Natural killer cell treated with Interleukin-12 subunit alpha and Interleukin-12 subunit beta and Interleukin-15 and Interleukin-18, amount 100 ng/mL, for 72 hours (primary cell): ENCODE measurements around the gene SORBS2. TPM values are rescaled to one million over a fixed set of nuclear protein-coding genes. Genes with fewer than 3 reads are reported as not detected.

ENCODE experiments used
- ATAC-seq, 2 donors: fragments of 150-1000 bp; cut with Tn5 transposase in 1 of 2; sonication (Bioruptor Pico), chemical (Tn5 transposase) in 1 of 2; 2 replicates each; pipeline ENCODE4 v1.10.0; 2021
- DNase-seq: peaks from one replicate; pipeline ENCODE4 v3.0.0; 2022; ENCODE audit warnings: low spot score
- H3K27ac Mint-ChIP-seq, 2 donors: 1 replicate in 1 of 2; 2 replicates in 1 of 2; pipeline ENCODE4 v1.8.0; 2022; ENCODE audit warnings: mixed read lengths in 2 of 2, mild to moderate bottlenecking in 1 of 2, moderate library complexity in 1 of 2
- H3K27me3 Mint-ChIP-seq, 2 donors: 1 replicate in 1 of 2; 2 replicates in 1 of 2; pipeline ENCODE4 v1.8.0; 2022; ENCODE audit warnings: mixed read lengths in 2 of 2
- H3K36me3 Mint-ChIP-seq: one replicate; pipeline ENCODE4 v1.8.0; 2022; ENCODE audit warnings: mixed read lengths
- H3K4me1 Mint-ChIP-seq, 2 donors: 1 replicate in 1 of 2; 2 replicates in 1 of 2; pipeline ENCODE4 v1.8.0; 2022; ENCODE audit warnings: low read depth in 2 of 2, mixed read lengths in 2 of 2, mild to moderate bottlenecking in 1 of 2
- H3K4me3 Mint-ChIP-seq: one replicate; pipeline ENCODE4 v1.8.0; 2022; ENCODE audit warnings: mixed read lengths
- H3K9me3 Mint-ChIP-seq: 2 replicates; pipeline ENCODE4 v1.8.0; 2022; ENCODE audit warnings: mixed read lengths
- total RNA-seq, 2 donors: library from RNA; stranded (reverse); gene quantifications; one replicate each; pipeline ENCODE4 v1.2.3, GENCODE V29; 2022

Gene SORBS2
- total RNA-seq, 2 donors from 2014 or later: not detected

DNA sequence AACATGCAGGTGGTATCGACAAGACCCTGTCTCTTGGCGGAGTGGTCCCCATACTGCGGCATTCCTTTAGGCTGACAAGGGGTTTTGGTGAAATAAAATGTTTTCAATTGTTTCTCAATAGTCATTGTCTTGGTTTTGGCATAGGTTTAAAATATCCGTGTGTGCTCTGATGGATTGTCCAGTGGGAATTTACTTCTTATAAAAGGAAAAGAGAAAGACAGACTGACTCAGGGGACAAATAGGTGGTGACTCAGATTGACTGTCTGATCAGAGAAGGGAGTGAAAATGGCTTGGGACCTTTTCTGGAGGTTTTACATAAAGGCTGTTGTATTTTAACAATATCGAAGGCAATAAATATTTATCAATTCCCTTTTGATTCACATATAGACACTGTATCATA lies 129.8 kb downstream of the SORBS2 start:
- ATAC-seq (no peak), DNase-seq (no peak)
- no peaks in the 10 kb centered on the region for H3K36me3 Mint-ChIP-seq
- peaks cover 0 to 7% of the 10 kb centered on the region in 2 donors for H3K27me3 Mint-ChIP-seq
- no peak overlapping the region for H3K27ac Mint-ChIP-seq
- H3K9me3 Mint-ChIP-seq: no peaks in the 10 kb centered on the region
- H3K4me1 Mint-ChIP-seq: no peaks in the 10 kb centered on the region
- H3K4me3 Mint-ChIP-seq: no peak overlapping the region

DNA sequence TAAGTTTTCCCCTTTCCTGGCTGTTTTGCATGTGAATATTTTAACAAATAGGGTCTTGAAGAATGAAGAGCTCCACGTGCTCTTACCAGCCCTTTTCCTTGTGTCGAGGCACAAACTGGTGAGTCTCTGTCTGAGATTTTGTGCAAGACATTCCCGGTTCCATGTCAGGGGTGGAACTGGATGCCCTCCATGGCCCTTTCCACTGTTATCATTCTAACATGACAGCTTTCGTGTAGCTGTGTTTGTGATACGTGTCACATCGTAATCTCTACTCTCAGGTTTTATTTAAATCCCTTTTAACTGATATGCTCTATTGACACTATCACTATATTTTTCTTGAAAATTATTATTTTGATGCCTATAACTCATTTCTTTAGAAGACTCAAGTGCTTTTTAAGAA lies 130.4 kb downstream of the SORBS2 start:
- no peaks in the 10 kb centered on the region for H3K4me1 Mint-ChIP-seq
- no peak for ATAC-seq
- no peaks in the 10 kb centered on the region for H3K36me3 Mint-ChIP-seq
- H3K4me3 Mint-ChIP-seq: no peak overlapping the region
- H3K27ac Mint-ChIP-seq: no peak overlapping the region
- no peaks in the 10 kb centered on the region for H3K9me3 Mint-ChIP-seq
- no peak for DNase-seq
- peaks cover 0 to 8% of the 10 kb centered on the region in 2 donors for H3K27me3 Mint-ChIP-seq

DNA sequence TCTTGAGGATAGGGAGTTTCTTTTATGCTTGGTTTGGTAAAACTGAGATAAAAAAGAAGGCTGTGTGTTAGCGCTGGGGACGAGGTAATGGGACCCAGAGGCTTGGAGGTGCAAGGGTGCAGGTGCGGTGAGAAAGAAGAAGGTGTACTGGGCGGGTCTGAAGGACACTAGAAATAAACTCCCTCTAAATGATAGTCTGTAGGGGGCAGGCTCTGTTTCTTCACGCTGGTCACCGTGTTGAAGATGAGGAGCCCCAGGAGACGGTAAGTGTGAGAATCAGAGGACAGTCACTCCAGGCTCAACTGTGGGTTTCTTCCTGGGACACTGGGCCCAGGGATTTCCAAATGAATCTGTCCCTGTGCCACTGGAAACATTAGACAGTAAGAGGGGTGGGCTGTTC lies 131.4 kb downstream of the SORBS2 start:
- DNase-seq: no peak
- H3K4me3 Mint-ChIP-seq: no peak overlapping the region
- H3K9me3 Mint-ChIP-seq: no peaks in the 10 kb centered on the region
- H3K4me1 Mint-ChIP-seq: no peaks in the 10 kb centered on the region
- no peak overlapping the region for H3K27ac Mint-ChIP-seq
- no peak for ATAC-seq
- H3K36me3 Mint-ChIP-seq: no peaks in the 10 kb centered on the region
- peaks cover 0 to 6% of the 10 kb centered on the region in 2 donors for H3K27me3 Mint-ChIP-seq

DNA sequence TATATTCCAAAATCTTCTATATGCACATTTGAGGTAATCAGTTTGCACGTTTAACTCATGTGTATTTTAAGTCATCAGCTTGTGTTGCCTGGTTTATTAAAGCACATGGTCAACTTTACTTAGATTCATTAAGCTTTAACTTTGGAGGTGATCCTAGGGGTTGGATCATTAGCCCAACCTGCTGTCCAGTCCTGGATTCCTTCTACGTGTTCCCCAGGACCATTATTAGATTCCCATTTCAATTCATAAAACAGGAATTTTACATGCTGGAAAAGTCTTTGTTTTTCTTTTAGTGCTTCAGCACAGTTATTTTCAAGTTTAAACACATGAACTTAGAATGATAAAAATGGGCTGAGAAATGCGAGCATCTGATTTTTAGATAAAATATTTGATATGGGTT lies 132.5 kb downstream of the SORBS2 start:
- ATAC-seq: no peak
- H3K9me3 Mint-ChIP-seq: peaks cover 2% of the 10 kb centered on the region
- H3K4me3 Mint-ChIP-seq: no peak overlapping the region
- H3K27me3 Mint-ChIP-seq: peaks cover 5 to 8% of the 10 kb centered on the region in 2 donors
- no peaks in the 10 kb centered on the region for H3K36me3 Mint-ChIP-seq
- H3K4me1 Mint-ChIP-seq: peaks cover 0 to 2% of the 10 kb centered on the region in 2 donors
- DNase-seq: no peak
- H3K27ac Mint-ChIP-seq: no peak overlapping the region

DNA sequence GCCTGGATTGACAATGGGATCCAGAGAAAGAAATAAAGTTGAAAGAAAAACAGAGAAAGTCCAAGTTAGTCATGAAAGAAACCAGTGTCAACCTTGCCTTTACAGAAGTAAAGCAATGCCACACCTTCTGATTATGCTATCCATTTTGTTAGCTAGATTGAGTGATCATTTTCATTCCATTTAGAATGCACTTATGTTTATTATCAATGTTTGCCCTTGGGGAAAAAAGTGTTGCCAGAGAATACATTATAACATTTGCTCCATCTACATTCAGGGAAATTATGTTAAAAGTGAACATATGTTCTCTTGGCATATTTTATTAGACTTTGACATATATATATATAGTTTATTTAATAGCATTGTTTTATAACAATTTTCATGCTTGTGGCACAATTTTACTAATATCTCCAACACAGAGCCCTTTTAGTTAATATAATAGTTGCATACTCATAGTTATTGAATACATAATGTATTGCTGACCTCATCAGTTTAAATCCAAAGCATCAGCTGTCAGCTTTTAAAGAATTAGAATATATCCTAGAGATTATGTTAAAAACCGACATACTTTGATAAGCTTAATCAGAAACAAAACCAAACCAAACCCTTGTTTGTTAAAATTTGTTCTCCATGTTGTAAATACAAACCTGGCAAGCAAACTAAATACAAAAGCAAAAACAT lies 134.2 kb downstream of the SORBS2 start:
- H3K4me1 Mint-ChIP-seq: peaks cover 0 to 6% of the 10 kb centered on the region in 2 donors
- DNase-seq: no peak
- H3K4me3 Mint-ChIP-seq: no peak overlapping the region
- H3K27ac Mint-ChIP-seq: no peak overlapping the region
- no peaks in the 10 kb centered on the region for H3K36me3 Mint-ChIP-seq
- H3K27me3 Mint-ChIP-seq: peaks cover 14 to 15% of the 10 kb centered on the region in 2 donors
- H3K9me3 Mint-ChIP-seq: peaks cover 6% of the 10 kb centered on the region
- ATAC-seq: no peak

DNA sequence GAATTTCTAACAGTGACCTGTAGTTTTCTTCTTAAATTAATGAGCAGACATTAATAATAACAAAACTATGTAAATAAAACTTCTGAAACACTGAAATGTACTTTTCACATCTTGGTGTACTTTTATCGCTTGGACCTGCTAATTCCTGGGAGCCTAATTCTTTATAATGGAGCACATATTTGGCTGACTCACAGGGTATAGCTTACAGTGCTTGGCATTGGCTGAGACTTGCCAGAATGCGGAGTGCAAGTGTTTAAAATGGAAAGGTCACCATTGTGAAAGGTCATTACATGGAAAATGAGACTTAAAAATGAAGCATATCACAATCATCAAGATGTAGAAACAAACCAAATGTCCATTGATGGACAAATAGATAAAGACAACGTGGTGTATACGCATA lies 139.4 kb downstream of the SORBS2 start:
- Mint-ChIP-seq H3K9me3 (peaks cover 6% of the 10 kb centered on the region), H3K27ac (no peak overlapping the region), H3K4me1 (peaks cover 0 to 6% of the 10 kb centered on the region in 2 donors), H3K27me3 (peaks cover 12 to 30% of the 10 kb centered on the region in 2 donors), H3K36me3 (no peaks in the 10 kb centered on the region), H3K4me3 (no peak overlapping the region)
- no peak for ATAC-seq
- DNase-seq: no peak

DNA sequence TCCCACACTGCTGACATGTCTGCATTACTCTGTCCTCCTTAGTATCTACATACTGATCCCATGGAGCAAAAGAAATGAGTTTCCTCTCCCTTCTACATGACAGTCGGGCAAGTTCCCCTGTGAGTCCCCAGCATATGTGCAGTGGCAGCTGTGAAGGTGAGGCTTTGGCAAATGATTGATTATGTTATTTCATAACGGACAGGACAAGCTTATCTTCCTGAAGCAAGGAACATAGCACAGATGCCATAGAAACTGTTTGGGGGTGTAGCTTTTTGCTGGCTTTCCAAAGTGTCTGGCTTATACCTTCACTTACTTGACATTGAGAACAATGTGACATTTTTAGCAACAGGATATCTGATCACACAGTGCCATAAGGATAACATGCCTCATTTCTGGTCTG lies 139.8 kb downstream of the SORBS2 start:
- DNase-seq: no peak
- H3K27ac Mint-ChIP-seq: no peak overlapping the region
- H3K36me3 Mint-ChIP-seq: no peaks in the 10 kb centered on the region
- peaks cover 6% of the 10 kb centered on the region for H3K9me3 Mint-ChIP-seq
- H3K4me1 Mint-ChIP-seq: peaks cover 0 to 6% of the 10 kb centered on the region in 2 donors
- H3K4me3 Mint-ChIP-seq: no peak overlapping the region
- H3K27me3 Mint-ChIP-seq: peaks cover 8 to 30% of the 10 kb centered on the region in 2 donors
- ATAC-seq: no peak

DNA sequence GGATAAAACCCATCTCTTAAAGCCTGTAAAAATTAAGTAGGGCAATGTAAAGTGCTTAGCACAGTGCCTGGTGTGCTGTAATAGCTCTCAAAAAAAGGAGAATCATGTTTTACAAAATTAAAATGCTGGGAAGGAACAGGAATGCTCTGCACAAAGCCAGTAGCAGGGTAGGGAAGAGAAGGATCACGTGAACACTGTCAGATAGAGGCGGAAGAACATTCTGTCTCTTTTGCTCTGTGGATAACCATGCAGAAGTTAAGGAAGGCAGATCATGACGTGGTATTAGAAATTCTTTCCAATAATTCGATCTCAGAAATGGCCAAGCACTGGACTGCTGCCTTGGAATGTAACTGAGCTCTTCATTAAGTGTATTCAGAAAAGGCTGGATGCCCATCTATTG lies 140.5 kb downstream of the SORBS2 start:
- no peak for ATAC-seq
- H3K27ac Mint-ChIP-seq: no peak overlapping the region
- DNase-seq: no peak
- H3K4me3 Mint-ChIP-seq: no peak overlapping the region
- H3K9me3 Mint-ChIP-seq: peaks cover 6% of the 10 kb centered on the region
- peaks cover 7 to 33% of the 10 kb centered on the region in 2 donors for H3K27me3 Mint-ChIP-seq
- peaks cover 0 to 6% of the 10 kb centered on the region in 2 donors for H3K4me1 Mint-ChIP-seq
- H3K36me3 Mint-ChIP-seq: no peaks in the 10 kb centered on the region

DNA sequence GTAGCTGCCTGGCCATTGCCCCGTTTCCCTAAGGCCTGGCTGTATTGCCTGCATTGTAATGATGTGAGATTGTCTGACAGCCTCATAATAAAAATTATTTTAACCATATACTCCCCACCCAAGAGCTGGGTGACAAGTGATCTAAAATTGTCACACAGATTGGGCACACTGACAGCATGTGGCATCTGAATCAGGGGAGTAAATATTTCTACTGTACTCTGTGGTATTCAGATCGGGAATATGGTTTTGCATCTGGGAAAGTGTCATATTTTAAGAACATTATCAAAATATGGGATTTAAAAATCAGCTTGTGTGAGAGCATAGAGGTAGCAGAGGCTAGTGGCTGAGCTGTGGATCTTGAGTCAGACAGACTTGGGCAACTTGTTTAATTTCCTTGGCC lies 140.9 kb downstream of the SORBS2 start:
- H3K4me1 Mint-ChIP-seq: peaks cover 3 to 6% of the 10 kb centered on the region in 2 donors
- H3K36me3 Mint-ChIP-seq: no peaks in the 10 kb centered on the region
- DNase-seq (no peak), ATAC-seq (no peak)
- no peak overlapping the region for H3K27ac Mint-ChIP-seq
- peaks cover 7 to 35% of the 10 kb centered on the region in 2 donors for H3K27me3 Mint-ChIP-seq
- no peak overlapping the region for H3K4me3 Mint-ChIP-seq
- peaks cover 6% of the 10 kb centered on the region for H3K9me3 Mint-ChIP-seq

DNA sequence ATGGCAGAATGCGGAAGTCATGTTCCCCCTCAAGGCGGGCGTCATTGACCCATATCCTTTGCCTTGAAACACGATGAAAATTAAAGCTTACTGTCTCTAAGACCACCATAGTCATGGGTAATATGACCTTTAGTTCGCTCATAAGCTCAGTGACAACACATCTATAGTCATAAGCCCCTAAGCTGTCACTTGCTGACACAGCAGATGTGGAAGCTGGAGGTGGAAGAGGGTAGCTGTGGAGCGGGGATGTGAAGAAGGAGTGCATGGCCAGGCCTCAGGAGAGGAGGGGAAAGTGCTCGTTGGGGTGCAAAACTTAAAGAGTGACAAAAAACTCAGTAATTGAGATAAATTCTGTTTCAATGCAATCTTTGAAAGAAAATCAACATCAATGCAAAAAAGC lies 142.7 kb downstream of the SORBS2 start:
- H3K9me3 Mint-ChIP-seq: peaks cover 3% of the 10 kb centered on the region
- H3K4me1 Mint-ChIP-seq: peaks cover 7 to 8% of the 10 kb centered on the region in 2 donors
- no peak overlapping the region for H3K27ac Mint-ChIP-seq
- H3K4me3 Mint-ChIP-seq: no peak overlapping the region
- DNase-seq (no peak), ATAC-seq (no peak)
- H3K27me3 Mint-ChIP-seq: peaks cover 7 to 37% of the 10 kb centered on the region in 2 donors
- no peaks in the 10 kb centered on the region for H3K36me3 Mint-ChIP-seq

DNA sequence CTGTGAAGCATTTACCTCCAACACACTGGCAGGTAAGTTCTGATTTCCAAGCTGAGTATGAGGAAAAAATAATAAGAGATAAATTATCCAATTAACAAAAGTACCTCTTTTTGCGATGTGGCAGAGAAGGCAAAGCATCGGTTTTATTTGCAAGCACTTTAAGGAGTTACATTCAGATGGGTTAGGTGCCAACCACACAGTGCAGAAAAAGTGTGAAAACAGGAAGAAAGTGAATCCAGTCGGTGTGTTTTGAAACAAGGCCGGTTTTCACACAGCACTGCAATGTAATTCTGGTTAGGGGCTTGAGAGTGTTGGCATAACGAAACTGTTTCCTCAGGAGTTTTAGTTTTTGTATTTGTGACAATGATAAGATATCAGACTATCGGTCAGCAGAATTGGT lies 145.8 kb downstream of the SORBS2 start:
- Mint-ChIP-seq H3K9me3 (no peaks in the 10 kb centered on the region), H3K27me3 (peaks cover 5 to 29% of the 10 kb centered on the region in 2 donors), H3K36me3 (no peaks in the 10 kb centered on the region), H3K27ac (no peak overlapping the region), H3K4me1 (peaks cover 7% of the 10 kb centered on the region in 2 donors), H3K4me3 (peak overlapping the region; percentile 4)
- DNase-seq (no peak), ATAC-seq (peak in 1 of 2 donors; percentile 41)

DNA sequence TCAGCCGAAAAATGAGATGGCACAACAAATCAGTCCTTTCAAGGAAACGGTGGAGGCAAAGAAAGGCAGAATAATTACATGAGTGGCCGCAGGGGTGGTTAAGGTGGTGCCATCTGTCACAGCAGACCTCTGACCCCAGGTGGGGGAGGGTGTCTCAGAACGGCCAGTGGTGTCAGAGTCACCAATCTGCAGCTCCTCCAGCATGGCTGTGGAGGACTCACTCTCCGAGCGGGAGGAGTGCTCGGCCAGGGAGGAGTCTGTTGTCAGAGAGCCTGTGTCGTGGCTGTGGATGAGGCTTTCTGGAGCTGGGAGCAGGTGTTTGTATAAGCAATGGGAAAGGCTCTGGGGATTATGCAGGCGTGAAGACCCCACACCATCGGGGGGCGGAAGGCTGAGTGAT lies 146.3 kb downstream of the SORBS2 start:
- peaks cover 7% of the 10 kb centered on the region in 2 donors for H3K4me1 Mint-ChIP-seq
- H3K4me3 Mint-ChIP-seq: peak overlapping the region; percentile 4
- H3K27me3 Mint-ChIP-seq: peaks cover 5 to 29% of the 10 kb centered on the region in 2 donors

DNA sequence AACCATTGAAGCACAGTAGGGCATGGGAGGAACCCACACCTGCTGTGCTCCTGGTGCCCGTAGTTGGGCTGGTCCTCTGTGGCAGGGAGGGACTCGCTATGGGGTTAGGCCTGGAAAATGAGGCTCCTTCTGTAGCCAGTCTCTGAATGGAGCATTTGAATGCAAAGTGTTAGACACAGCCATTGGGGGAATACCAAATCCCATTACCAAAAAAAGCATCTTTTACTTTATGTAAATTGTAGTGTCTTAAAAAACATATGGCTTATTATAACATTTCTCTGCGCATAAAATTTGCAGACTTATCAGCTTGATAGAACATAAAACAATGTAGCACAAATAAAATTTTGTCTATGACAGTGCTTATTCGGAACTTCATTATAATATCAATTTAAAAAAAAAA lies 147.5 kb downstream of the SORBS2 start:
- H3K27me3 Mint-ChIP-seq: peaks cover 5 to 29% of the 10 kb centered on the region in 2 donors
- H3K9me3 Mint-ChIP-seq: no peaks in the 10 kb centered on the region
- no peak for DNase-seq
- no peaks in the 10 kb centered on the region for H3K36me3 Mint-ChIP-seq
- no peak overlapping the region for H3K4me3 Mint-ChIP-seq
- H3K4me1 Mint-ChIP-seq: peaks cover 7% of the 10 kb centered on the region in 2 donors
- H3K27ac Mint-ChIP-seq: no peak overlapping the region
- no peak for ATAC-seq

More for the DNA sequence above, 146.3 kb downstream of the SORBS2 start:
- Mint-ChIP-seq H3K9me3 (no peaks in the 10 kb centered on the region), H3K27ac (no peak overlapping the region), H3K36me3 (no peaks in the 10 kb centered on the region)
- no peak for DNase-seq
- no peak for ATAC-seq

DNA sequence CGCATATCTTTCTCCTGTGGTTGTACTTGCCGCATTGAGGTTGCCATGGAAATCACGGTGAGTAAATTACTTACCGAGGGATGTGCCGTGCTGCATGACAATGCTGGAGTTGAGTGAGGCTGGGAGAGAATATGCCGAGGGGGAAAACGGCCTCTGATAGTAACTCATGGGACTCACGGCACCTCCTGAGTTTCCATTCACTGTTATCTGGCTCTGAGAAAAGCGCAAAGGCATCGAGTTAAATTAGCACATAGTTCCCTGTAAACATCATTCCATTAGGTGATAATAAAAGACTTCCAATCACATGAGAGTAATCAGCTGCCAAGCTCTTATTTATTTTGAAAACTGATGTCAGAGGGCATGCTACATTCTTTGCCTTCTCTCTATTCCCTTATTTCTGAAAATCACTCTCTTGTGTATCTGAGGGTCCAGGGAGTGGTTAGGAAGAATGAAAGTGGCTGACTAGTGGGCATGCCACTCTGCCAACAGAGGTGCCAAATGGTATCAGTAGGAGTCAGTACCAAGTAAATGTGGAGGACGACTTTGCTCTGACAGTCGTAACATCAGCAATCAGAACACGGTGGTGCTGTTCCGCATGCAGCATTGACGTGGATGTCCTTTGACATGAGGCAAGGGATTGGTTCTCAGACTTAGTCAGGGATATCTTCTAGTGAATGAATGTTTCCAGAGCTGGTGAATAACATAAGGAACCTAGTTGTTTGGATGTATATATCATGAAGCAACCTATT lies 149.8 kb downstream of the SORBS2 start:
- no peak for ATAC-seq

More for the DNA sequence above, 149.8 kb downstream of the SORBS2 start:
- Mint-ChIP-seq H3K27ac (no peak overlapping the region), H3K36me3 (no peaks in the 10 kb centered on the region), H3K4me3 (no peak overlapping the region), H3K9me3 (no peaks in the 10 kb centered on the region), H3K27me3 (peaks cover 8 to 14% of the 10 kb centered on the region in 2 donors), H3K4me1 (peaks cover 7% of the 10 kb centered on the region in 2 donors)
- no peak for DNase-seq
